GM12892 (cell line): ENCODE data around the gene EVC2.

Source experiments
- POLR2A ChIP-seq: IDR thresholded peaks from 2 replicates; pipeline ENCODE4 v1.6.1; 2011; ENCODE audit warnings: low read depth, low read length, control low read depth
- TAF1 ChIP-seq: IDR thresholded peaks from 2 replicates; pipeline ENCODE4 v1.6.1; 2011; ENCODE audit warnings: low read depth, mild to moderate bottlenecking, control low read depth, low read length, borderline replicate concordance

DNA sequence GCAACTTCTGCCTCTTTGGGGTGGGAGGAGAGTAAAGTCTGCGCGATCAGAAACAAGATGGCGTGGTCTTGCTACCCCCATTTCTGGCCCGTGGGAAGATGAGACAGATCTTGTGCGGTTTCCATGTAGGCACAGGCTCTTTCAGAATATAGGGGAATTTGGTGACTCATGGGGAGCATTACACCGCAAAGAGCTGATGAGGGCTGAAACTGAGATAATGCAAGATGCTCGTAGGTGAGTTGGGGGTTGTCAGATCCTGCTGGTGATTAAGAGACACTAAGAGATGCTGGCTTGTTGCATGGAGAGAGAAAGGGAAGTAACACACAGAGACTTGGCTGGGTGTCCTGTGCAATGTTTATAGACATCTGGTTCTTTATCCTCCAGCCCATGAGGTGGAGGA lies 4.2 kb upstream of the EVC2 start:
- no peak for TF ChIP-seq TAF1
- TF ChIP-seq POLR2A = peak; percentile 37; the same call in 1 of the 2 replicates
